Measurements from ENCODE around the gene UBE2E1.
"Not testable (repeated sequence)": the region's sequence is repeated elsewhere in the genome, so short reads cannot be mapped to it uniquely, and the experiment has no call there.

- not testable (repeated sequence) for TF ChIP-seq CTCF, POLR2A (IDR thresholded peaks at IDR 0.05)
These were observed 65.6 kb downstream of the UBE2E1 start for GRCh38 chr3:23871361-23871760.

Data from suprapubic skin (tissue), 3 donors.